ENCODE data around the gene AGPAT4.

DNA sequence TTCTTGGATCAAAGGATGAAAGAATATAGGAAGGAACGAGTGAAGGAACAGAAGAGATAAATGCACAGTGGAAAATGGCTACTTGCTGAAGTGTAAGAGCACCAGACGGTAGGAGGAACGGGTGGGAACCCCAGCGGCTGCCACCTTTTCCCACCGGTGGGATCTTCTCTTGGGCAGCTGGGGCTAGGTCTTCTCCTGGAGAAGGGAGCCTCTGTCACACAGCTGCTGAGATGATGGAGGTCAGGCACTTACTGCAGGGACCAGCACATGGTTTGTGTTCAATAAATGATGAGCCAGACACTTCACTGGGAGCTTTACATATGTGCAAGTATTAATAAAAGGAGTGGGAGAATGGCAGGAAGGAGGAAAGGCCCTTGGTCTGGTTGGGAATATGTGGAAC, 123.7 kb downstream of the AGPAT4 start:
- TF ChIP-seq, protein P1, sequence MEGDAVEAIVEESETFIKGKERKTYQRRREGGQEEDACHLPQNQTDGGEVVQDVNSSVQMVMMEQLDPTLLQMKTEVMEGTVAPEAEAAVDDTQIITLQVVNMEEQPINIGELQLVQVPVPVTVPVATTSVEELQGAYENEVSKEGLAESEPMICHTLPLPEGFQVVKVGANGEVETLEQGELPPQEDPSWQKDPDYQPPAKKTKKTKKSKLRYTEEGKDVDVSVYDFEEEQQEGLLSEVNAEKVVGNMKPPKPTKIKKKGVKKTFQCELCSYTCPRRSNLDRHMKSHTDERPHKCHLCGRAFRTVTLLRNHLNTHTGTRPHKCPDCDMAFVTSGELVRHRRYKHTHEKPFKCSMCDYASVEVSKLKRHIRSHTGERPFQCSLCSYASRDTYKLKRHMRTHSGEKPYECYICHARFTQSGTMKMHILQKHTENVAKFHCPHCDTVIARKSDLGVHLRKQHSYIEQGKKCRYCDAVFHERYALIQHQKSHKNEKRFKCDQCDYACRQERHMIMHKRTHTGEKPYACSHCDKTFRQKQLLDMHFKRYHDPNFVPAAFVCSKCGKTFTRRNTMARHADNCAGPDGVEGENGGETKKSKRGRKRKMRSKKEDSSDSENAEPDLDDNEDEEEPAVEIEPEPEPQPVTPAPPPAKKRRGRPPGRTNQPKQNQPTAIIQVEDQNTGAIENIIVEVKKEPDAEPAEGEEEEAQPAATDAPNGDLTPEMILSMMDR (conservative IDR thresholded peaks at IDR 0.05) = no peak
- TF ChIP-seq EZH2 (IDR thresholded peaks at IDR 0.05; ENCODE audit: low read depth) = no peak
